Activated gamma-delta T cell (primary cell): ENCODE data around the gene SH3PXD2A.
A peak's percentile ranks its signal among the peaks of the same experiment; 100 is the strongest.

ENCODE experiments used
- DNase-seq: peaks from one replicate; lab custom pipeline; 2025; lab: John Stamatoyannopoulos, UW

The SH3PXD2A gene

GRCh38 chr10:103603382-103603781, 252.0 kb downstream of the SH3PXD2A start:
- no peak for DNase-seq

- DNase-seq = no peak
These were observed 252.6 kb downstream of the SH3PXD2A start for GRCh38 chr10:103602852-103603155.

- DNase-seq = no peak
These were observed 253.1 kb downstream of the SH3PXD2A start for GRCh38 chr10:103602028-103602851.

GRCh38 chr10:103600956-103601569, 254.3 kb downstream of the SH3PXD2A start:
- no peak for DNase-seq

- DNase-seq = no peak
These were observed 255.1 kb downstream of the SH3PXD2A start for GRCh38 chr10:103600325-103600724.

GRCh38 chr10:103599907-103600306, 255.5 kb downstream of the SH3PXD2A start:
- DNase-seq = no peak

- no peak for DNase-seq
These were observed 256.2 kb downstream of the SH3PXD2A start for GRCh38 chr10:103599211-103599610.

GRCh38 chr10:103598654-103599115, 256.7 kb downstream of the SH3PXD2A start:
- no peak for DNase-seq

GRCh38 chr10:103597003-103597402, 258.4 kb downstream of the SH3PXD2A start:
- DNase-seq = no peak

GRCh38 chr10:103595933-103596726, 259.2 kb downstream of the SH3PXD2A start:
- DNase-seq = no peak

- no peak for DNase-seq
These were observed 262.3 kb downstream of the SH3PXD2A start for GRCh38 chr10:103593022-103593570.

- no peak for DNase-seq
These were observed 263.0 kb downstream of the SH3PXD2A start for GRCh38 chr10:103592186-103593021.

- no peak for DNase-seq
These were observed 264.6 kb downstream of the SH3PXD2A start for GRCh38 chr10:103590744-103591291.

GRCh38 chr10:103590060-103590459, 265.3 kb downstream of the SH3PXD2A start:
- no peak for DNase-seq

GRCh38 chr10:103589074-103589630, 266.2 kb downstream of the SH3PXD2A start:
- DNase-seq = no peak

- DNase-seq = no peak
These were observed 268.3 kb downstream of the SH3PXD2A start for GRCh38 chr10:103587073-103587472.

- DNase-seq = no peak
These were observed 270.4 kb downstream of the SH3PXD2A start for GRCh38 chr10:103585011-103585405.

GRCh38 chr10:103584216-103585010, 271.0 kb downstream of the SH3PXD2A start:
- DNase-seq = peak; percentile 51

- no peak for DNase-seq
These were observed 271.5 kb downstream of the SH3PXD2A start for GRCh38 chr10:103583871-103584215.
